ENCODE measurements around the gene CEP295NL.
"Not testable (repeated sequence)": the region's sequence is repeated elsewhere in the genome, so short reads cannot be mapped to it uniquely, and the experiment has no call there.

The CEP295NL gene

DNA sequence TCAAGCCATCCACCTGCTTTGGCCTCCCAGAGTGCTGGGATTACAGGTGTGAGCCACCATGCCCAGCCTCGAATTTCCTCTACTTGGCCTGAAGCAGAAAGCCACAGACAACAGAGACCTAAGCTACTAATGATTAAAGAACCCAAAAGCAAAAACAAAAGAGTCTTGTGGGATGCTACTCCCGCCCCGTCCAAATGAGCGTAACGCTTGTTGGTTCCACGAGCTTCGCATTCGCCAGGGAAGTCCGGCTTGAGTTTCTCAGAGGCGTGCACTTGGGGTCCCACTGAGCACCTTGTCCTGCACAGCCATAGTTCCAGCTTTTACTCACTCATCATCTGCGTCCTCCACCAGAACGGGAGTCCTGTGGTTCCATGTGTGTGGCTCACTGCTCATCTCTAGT, 16.0 kb downstream of the CEP295NL start:
- DNase-seq, result no peak

DNA sequence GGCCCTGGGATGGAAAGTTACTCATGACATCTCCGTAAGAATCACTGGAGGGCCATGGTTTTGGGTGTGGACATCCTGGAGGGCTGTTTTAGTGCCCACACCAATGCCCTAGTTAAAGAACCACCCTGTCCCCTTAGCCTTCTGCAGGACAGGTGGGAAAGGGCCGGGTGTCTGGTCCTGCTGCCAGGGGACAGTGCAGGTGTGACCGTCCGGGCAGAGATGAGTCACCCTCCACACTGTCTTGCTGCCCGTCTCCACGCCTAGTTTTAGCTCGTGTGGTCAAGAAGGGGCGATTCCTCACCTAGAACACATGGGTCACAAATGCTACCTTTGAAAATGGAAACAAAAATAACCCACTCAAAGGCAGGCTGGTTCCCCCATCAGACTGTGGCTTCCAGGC, 17.0 kb downstream of the CEP295NL start:
- no peak for DNase-seq

GRCh38 chr17:78884876-78885667, 17.9 kb downstream of the CEP295NL start:
- DNase-seq, result no peak

GRCh38 chr17:78884148-78884825, 18.7 kb downstream of the CEP295NL start:
- DNase-seq, result no peak

DNA sequence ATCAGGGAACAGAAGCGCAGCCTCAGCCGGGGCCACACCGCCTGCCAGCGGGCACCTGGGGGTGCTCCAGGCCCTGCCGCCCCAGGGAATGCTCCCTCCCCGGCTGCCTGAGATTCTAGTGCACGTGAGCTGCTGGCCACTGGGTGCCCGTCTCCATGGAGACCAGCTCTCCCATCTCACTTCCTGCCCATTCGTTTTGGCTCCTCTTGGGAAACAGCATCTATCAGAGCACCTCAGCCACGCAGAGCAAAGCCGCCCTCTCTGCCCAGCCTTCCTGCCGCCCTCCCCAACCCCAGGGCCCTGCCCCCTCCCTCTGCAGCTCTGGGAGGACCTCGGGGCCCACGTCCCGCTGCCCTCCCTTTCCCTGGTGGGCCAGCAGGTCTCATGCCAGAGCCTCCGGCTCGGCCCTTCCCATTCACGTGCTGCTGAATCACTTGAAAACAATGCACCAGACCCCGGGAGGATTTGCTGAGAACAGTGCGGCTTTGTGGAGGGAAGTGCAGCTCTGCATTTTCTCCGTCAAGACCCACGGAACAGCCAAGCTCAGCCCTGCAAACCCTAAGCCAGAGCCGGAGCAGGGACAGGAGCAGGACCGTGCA, 19.4 kb downstream of the CEP295NL start:
- peak; percentile 94 for DNase-seq

DNA sequence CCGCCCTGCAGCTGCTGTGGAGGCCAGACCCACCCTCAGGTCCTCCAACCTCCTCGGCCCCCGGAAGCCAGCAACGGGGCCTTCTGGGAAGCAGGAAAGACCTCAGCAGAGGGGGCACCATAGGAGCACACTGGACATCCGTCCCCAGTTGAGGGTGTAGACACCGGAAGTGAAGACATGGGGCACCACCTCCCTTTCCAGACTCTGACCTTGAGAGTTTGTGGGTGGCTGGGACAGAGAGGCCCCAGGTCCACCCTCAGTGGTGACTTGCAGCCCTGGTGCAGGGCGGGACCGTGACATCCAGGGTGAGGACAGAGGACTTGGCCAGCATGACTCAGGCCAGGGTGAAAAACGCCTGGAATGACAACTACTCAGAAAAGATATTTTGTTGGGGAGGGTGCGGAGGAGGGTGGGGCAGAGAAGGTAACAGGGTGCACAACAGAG, 19.9 kb downstream of the CEP295NL start:
- peak; percentile 76 for DNase-seq

DNA sequence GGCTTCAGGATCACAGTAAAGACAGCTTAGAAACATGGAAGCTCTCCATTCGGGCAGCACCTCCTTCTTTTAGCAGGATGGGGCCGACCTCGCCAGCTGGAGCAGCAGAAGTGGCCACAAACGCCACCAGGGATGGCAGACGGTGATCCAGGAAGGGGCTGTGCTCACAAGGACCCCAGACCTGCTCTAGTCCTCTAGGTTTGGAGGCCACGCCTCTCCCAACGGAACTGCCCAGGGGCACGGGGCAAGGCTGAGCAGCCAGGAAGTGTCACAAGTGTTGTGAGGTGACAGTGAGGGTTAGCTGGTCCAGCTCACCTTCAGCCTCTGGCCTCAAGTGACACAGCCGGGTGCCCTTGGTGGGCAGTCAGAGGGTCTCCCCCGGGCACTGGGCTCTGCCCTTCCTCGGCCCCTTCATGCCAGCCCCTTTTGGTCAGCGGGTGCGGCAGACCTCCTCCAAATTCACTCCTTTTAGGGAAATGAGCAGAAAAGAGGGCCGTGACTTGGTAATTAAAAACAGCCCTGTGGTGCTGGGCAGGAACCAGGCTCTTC, 20.4 kb downstream of the CEP295NL start:
- DNase-seq, result no peak

DNA sequence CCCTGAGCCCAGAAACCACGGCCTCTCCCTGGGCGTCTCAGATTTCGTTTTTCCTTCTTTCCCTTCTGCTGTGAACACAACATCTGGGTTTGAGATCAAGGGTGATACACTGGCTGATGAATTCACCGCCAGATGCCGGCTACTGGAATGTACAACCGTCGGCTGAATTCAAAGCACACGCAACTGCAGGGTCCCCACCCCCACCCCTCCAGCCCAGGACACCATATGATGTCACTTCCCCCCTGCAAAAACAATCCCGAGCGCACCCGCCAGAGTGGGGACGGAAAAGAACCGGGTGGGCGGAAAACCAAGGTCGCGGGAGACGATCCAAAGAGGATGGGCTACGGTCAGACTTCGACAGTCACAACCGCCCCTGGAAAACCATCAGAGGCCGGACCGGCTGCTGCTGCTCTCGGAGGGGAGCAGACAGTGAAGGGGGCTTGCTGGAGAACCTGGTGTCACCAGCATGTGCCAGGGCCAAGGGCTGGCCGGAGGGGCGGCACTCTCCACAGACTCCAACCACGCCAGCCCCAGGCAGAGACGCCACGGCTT, 23.3 kb downstream of the CEP295NL start:
- DNase-seq, result peak; percentile 95

GRCh38 chr17:78878871-78879527, 24.0 kb downstream of the CEP295NL start:
- DNase-seq, result no peak

DNA sequence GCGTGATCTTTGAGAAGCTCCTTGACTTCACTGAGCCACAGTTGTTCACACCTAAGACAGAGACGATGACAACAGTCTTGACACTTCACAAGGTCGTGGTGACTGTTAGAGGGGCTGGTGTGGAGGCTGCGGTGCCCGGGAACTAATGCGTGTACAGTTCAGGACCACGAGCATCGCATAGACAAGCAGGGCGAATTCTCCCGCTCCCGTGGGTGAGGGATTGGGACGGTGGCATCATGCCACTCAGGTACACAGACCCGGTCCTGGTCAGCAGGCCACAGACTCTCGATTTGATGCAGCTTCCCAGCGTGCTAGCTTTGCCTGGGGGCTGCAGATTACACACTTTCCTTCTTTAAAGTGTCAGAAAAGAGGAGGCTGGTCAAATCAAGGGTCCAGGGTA, 24.7 kb downstream of the CEP295NL start:
- no peak for DNase-seq

DNA sequence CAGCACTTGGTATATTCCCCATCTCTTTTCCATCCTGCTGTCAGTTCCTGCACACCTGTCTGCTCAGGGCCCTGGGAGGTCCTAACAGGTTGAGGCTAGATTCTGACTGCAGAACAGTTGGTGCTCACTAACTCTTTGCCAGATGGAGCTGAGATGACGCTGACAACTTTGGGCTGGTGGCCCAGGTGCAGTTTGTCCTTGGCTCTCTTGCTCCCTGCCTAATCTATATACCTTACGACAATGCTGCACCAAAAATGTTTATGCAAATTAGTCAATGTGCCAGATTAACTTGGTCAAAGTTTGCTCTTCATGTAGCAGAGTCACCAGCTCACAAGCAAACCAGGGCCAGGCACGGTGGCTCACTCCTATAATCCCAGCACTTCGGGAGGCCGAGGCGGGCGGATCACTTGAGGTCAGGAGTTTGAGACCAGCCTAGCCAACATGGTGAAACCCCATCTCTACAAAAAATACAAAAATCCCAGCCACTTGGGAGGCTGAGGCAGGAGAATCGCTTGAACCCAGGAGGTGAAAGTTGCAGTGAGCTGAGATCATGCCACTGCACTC, 26.0 kb downstream of the CEP295NL start:
- not testable (repeated sequence) for DNase-seq

GRCh38 chr17:78876094-78876597, 26.9 kb downstream of the CEP295NL start:
- no peak for DNase-seq

GRCh38 chr17:78875363-78876093, 27.5 kb downstream of the CEP295NL start:
- DNase-seq, result peak; percentile 24

DNA sequence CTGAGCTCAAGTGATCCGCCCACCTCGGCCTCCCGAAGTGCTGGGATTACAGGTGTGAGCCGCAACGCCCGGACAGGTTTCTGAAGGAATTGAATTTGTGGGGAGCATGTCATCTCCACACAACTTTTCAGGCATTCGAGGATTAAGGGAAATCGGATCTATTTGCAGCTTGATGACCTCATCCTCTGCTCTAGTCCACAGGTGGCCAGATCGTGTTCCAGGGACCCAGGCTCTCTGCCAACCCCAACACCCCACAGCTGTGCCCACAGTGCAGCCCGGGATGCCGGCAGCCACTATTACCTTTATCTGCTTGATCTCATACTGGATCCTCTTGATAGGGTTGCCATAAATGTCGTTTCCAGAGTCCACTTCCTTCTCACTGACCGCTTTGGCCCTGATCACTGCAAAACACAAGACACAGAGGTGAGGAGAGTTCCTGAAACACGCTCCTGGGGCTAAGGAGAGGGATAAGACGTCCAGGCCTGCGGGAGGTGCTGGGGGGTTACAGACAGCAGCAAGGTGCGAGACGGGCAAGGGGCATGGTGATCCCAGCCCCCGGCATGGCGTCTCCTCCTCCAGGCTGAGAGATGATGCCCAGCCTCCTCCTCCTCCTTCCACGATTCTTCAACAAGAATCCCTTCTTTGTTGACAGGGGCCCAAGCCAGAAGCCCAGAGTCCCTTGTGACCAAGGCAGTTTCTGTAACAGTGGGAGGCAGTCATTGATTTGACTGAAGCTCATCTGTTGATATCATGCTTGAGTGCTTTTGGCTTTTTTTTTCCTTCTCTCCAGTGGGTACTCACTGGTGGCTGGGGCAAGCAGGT, 29.3 kb downstream of the CEP295NL start:
- peak; percentile 21 for DNase-seq

DNA sequence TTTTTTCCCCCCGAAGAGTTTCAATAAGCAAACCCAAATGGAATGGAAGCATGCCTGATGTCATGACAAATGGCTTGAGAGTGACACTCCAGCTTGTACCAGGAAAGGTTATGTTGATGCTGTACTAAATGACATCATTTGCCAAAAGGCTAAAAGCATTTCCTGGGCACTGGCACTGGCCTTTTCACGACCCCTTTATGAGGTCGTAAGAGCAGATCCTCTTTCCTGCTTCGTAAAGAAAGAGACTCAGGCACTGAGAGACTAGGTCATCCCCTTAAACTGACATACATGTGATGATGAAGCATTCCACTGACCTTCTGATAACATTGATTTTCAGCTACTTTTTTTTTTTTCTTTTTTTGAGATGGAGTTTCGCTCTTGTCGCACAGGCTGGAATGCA, 30.5 kb downstream of the CEP295NL start:
- DNase-seq, result no peak

- no peak for DNase-seq
These were observed 32.4 kb downstream of the CEP295NL start for GRCh38 chr17:78870621-78871020.

GRCh38 chr17:78868391-78868790, 34.6 kb downstream of the CEP295NL start:
- peak; percentile 78 for DNase-seq

GRCh38 chr17:78867046-78867445, 36.0 kb downstream of the CEP295NL start:
- not testable (repeated sequence) for DNase-seq

GRCh38 chr17:78865682-78866390, 37.2 kb downstream of the CEP295NL start:
- peak; percentile 66 for DNase-seq

- DNase-seq, result no peak
These were observed 38.9 kb downstream of the CEP295NL start for GRCh38 chr17:78864117-78864516.

Measured in fibroblast of skin of right quadriceps (primary cell).